Ovary (tissue), 3 donors: Measurements from ENCODE around the gene ZNF43.

Experiments
- EP300 ChIP-seq: sonication (generic); formaldehyde crosslinking; IDR thresholded peaks from one replicate; pipeline ENCODE4 v1.6.1; 2017; ENCODE audit warnings: antibody characterized with exemption
- TF ChIP-seq, protein P1 (sequence below), 3 donors: fragments of 450-650 bp in 2 of 3; fragments of 200-600 bp in 1 of 3; IDR thresholded peaks; one replicate each; pipeline versions ENCODE4 v1.5.1 to v1.8.0; 2016 to 2022; ENCODE audit warnings: antibody characterized with exemption in 3 of 3, mild to moderate bottlenecking in 1 of 3
- donor health status: DM: no; HTN: no; CAD: no.

DNA sequence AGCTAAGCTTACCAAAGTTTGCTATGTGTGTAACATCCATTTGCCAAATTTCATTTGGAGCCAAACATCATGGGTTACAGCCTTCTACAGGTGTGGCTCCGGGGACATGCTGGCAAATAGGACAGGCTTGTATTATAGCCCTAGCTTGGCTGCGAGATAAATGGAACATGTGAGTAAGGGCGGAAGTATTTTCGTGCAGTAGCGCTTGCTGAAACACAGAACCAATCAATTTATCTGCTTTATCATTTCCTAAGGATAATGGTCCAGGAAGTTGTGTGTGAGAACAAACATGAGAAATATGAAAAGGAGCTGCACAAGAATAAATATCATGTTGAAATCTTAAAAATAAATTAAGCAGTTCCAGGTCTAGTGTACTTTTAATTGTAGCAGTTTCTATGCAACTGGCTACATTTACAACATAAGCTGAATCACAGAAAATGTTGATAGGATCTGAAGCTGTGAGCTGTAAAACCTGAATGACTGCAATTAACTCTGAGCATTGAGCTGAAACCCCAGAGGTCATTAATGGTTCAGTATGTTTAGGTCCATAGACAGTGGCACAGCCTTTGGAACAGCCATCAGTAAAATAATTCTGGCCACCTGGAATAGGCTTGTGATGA, 46.4 kb downstream of the ZNF43 start:
- TF ChIP-seq, protein P1, sequence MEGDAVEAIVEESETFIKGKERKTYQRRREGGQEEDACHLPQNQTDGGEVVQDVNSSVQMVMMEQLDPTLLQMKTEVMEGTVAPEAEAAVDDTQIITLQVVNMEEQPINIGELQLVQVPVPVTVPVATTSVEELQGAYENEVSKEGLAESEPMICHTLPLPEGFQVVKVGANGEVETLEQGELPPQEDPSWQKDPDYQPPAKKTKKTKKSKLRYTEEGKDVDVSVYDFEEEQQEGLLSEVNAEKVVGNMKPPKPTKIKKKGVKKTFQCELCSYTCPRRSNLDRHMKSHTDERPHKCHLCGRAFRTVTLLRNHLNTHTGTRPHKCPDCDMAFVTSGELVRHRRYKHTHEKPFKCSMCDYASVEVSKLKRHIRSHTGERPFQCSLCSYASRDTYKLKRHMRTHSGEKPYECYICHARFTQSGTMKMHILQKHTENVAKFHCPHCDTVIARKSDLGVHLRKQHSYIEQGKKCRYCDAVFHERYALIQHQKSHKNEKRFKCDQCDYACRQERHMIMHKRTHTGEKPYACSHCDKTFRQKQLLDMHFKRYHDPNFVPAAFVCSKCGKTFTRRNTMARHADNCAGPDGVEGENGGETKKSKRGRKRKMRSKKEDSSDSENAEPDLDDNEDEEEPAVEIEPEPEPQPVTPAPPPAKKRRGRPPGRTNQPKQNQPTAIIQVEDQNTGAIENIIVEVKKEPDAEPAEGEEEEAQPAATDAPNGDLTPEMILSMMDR (IDR thresholded peaks at IDR 0.05): no peak
- TF ChIP-seq EP300: no peak
